Neural cell (in vitro differentiated cells): ENCODE data around the gene TAMM41.

Experiments
- EZH2 ChIP-seq: fragments of 200-600, 300-800 bp; shearing (Covaris generic), sonication (generic); IDR thresholded peaks from 2 replicates; pipeline ENCODE4 v1.6.1; 2014; ENCODE audit warnings: antibody characterized with exemption, low read length, borderline replicate concordance, mild to moderate bottlenecking; ENCODE audit not compliant: insufficient read depth, poor library complexity, severe bottlenecking
- RAD21 ChIP-seq: fragments of 450-650 bp; conservative IDR thresholded peaks from 2 replicates; pipeline ENCODE4 v1.6.1; 2014; ENCODE audit warnings: antibody characterized with exemption, mild to moderate bottlenecking, moderate library complexity

DNA sequence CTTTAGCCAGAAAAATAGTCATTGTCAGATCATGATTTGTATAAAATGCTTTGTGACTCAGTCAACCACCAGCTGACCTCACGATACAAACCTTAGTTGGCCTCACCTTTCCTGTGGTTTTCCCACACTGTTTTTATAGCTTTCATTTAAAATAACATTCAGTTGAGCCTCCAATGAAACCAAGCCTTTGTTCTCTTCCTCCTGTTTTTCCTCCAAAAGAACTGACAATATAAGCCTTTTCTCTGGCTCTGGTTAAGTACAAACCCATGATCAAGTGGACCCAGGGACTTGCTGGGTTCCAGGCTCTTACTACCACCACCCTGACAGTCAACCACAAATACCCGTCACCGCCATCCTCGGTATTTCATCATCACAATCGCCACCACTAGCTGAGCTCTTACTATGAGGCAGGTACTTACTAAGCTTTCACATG lies 81.7 kb downstream of the TAMM41 start:
- no peak for TF ChIP-seq RAD21
- no peak for TF ChIP-seq EZH2
